CD4-positive, alpha-beta T cell treated with Interleukin-12 subunit alpha and Interleukin-12 subunit beta, for 1 hour (primary cell): ENCODE results near the gene TUBB1.

Experiments used
- DNase-seq: peaks from one replicate; pipeline ENCODE4 v3.0.0-alpha.2; 2020

TUBB1 gene

DNA sequence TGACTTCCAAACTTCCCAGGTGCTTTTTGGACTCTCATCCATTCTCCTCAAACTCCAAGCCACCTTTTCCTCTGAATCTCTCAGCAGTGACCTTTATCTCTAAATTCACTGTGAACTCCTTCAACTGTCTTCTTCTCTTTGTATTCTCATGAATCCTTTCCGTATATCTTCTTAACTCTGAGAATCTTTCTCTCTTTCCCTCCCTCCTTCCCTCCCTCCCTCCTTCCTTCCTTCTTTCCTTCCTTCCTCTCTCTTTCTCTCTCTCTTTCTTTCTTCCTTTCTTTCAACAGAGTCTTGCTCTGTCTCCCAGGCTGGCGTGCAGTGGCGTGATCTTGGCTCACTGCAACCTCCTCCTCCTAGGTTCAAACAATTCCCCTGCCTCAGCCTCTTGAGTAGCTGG lies 27.6 kb downstream of the TUBB1 start:
- no peak for DNase-seq

DNA sequence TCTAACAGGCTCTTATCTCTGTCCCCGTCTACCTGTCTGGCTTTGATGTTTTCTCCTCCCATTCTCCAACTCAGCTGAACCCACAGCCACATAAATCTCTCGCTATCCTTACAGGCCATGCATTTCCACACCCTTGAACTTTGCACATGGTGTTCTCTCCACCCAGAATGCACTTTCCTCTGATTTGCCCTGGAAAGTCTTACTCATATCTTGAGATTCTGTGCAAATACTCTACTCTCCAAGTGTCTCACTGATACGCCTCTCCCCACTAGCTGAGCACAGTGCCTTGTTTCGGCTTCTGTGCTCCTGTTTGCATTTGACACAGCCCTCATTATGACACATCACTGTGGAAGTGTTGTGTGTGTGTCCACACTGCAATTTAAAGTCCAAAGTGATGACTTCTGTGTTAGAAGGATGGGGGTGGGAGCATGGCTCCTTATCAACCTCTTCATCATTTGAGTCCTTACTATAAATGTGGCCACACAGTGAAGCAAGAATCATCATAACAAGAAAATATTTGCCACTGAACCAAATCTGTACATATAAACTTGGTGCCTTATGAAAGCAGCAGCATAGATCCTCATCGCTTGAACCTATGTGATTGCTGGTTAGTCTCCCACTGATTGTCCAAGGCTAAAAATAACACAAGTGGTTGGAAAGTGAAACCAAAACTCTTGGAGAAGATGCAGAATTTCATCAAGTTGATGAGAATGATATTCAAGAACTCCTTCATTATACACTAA lies 28.9 kb downstream of the TUBB1 start:
- no peak for DNase-seq

DNA sequence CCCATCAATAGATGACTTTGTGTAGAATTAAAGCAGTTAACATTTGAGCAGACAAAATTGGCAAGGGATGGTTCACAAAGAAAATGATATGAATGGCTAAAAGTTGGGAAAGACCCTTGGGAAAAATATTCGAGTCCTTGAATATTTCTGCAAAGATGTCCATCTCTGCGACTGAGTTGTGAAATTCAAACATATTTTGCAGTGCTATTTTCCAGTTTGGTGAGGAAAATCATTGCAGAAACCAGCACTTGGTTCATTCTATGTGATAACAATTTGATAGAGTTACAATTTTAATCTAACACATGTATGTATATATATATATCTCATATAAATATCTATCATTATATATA lies 29.4 kb downstream of the TUBB1 start:
- no peak for DNase-seq

DNA sequence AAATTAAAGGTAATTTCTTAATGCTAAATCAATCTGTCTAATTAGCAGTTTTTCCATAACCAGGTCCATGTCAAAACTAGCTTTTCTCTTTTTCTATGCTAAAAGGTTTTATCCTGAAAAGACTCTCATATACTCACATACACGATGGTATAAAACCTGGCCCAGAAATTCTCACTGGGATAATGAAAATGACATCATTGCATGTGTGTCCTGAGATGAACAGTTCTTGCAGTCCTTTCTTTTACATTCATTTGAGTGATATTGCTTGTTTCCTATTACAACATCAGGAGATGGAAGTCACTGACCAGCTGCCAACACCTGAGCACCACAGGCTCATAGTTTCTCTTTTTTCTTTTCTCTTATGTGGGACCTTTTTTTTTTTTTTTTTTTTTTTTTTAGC lies 31.2 kb downstream of the TUBB1 start:
- no peak for DNase-seq

DNA sequence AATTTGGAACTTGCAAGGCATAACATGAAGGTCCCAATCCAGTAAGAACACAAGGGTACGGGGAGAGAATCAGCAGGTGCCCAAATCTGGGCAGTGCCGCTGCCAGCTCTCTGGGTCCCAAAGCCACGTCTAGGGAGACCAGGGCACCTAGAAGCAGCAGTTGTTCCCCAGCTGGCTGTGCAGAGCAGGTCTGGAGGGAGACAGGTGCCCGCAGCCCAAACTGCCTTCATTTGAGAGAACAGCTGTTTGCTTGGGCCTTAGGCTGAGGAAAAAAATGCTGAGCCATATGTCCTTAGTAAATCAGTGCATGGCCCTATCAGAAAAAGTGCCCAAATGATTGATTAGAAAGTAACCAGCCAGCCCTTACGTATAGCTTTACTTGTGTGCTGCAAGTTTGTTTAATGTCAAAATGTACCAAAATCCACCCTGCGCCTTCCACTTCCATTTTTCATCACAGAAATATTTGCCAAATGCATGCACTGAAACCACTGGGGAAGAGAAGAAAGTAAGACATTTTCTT lies 32.5 kb downstream of the TUBB1 start:
- no peak for DNase-seq

DNA sequence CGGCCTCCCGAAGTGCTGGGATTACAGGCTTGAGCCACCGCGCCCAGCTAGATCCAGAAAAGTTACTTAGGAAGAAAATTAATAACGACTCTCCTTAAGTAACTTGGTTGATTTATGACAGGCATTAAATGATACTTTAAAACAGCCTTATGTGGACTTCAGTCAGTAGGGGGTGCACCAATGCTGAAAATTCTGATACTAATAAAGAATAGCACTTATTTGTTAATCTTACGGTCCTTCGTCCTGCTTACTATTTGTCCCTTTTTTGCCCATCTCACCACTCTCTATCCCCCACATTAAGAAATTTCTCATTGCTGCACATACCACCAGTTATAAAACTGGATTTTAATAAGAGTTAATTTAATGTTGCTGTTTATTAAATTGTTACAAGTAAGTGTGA lies 36.1 kb downstream of the TUBB1 start:
- DNase-seq = peak; percentile 48

DNA sequence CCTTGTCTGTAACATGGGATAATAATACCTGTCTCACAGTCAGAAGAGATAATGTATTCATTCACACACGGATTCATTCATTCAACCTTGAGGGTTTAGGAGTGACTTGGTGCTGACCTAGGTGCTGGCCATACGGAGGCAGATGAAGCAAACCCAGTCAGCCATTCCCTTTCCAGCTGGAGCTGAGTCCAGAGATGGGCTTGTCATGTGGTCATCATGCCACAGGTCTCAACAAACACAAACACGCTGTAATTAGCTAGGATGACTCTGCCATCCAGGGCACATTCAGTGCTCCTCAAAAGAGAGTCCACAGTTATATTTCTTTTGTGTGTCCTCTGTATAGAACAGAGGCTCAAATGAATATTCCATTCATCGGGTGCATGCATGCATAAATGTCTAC lies 42.9 kb downstream of the TUBB1 start:
- no peak for DNase-seq

DNA sequence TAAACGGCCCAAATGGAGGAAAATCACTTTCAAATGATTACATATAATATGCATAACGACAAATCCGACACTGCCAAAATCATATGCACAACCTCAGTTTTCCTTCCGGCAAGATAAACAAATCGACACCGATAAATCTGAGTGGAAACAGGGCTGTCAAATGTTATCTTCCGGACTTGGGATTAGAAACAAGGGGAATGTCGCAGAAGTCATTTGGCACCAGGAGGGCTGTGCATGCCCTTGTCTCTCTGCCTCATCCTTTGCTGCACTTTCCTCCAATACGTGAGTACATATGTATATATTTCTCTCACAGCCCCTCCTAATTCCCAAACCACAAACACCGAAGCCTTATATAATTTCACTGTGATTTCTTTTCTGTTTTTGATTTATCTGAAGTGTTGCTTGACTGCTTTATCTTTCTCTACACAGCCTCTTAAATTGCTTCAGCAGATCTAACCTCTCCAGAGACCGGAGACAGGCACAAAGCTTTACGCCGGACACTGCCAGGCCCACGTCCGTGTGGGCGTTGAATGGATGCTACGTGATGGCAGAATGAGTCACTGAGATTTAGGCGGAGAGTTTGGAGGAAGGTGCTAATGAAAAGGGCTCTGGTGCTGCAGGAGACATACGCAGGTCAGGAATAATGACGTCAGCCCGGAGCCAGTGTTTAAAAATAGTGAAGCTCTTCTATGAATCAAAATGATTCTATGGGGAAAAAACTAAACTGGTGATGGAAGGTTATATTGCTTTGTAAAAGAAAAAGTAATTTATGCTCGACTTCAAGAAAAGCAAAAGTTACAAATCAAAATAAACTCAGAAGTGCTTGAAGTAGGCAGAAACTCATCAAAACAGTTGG lies 44.4 kb downstream of the TUBB1 start:
- no peak for DNase-seq

DNA sequence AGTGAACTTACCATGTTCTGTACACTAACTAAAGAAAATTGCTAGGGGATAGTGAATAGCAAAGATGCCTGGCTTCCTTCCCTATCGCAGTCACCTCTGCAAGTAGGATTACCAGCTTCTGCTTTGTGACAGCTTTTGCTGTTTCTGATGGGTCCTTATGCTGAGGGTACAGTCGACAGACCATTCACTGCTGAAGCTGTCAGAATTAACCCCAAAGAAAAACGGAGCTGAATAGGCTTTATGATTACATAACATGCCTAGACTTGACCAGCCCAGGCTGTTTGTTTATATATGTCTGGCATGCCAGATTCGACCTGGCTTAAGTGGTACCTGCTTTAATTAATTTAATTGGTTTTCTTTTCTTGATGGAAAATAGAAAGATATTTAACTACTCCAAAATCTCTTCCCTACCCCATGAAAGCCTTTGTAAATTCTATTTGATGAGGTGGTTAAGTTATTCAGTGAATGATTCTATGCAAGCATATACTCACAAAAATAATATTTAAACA lies 45.0 kb downstream of the TUBB1 start:
- DNase-seq = no peak

DNA sequence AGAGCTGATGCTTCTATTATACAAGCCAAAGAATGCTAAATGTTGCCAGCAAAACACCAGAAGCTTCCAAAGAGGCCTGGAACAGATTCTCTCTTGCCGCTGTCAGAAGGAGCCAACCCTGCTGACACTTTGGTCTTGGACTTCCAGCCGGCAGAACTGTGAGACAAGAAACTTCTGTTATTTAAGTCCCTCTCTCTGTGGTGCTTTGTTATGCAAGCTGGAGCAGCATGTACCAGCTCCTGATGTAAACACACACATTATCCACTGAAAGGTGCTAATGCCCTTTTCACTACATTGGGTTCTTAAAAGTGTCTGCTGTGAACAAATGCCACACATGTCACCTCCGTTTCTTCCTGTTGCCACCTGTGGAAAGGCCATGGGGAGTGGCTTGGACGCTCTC lies 49.3 kb downstream of the TUBB1 start:
- DNase-seq = no peak

DNA sequence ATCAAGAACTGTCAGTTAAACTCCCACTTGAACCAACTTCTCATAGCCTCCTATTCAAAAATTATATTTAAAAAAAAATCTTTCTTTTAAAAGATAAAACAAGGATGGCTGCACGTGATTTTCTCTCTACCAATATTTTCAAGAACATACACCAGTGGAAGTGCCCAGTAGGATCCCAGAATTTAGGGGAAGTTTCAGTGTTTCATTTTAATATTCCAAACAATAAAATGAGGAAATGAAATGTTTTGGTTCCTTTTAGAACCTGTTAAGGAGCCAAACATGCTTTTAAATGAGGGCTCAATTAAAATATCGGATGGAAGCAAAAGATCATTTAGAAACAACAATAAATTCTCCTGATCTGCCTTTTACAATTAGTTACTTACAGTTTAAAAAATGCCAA lies 49.8 kb downstream of the TUBB1 start:
- no peak for DNase-seq

DNA sequence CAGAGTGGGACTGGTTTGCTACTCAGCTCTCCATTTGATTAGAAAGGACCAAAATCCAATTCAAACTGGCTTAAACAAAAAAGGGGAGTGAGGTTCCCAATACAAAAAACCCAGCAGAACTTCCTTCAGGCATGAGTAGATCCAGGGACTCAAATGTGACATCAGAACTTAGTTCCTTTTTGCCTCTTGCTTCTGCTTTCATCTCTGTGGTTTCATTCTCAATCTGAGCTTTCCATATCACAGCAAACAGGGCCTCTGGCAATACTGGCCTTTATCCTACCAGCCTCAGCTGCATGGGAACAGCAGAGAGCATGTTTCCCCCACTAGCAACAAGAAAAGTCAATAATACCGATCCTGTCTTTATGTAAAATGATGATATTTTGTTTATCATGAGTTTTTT lies 52.0 kb downstream of the TUBB1 start:
- no peak for DNase-seq

DNA sequence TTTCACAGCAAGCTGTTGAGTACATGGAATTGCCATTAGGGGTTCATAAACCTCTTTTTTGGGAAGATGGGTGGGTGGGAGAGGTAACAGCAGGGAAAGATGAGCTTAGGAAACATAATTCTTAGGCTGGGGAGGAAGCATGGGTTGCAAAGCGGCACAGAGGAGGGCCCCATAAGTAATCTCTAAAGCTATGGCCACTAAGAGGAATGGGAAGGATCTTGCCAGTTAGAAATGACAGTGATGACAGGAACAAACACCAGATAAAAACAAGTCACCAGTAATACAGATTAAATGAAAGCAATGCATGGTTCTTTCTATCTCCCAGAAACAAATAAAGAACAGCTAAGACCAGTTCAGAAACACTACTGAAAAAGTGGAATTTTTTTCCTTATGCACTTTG lies 54.4 kb downstream of the TUBB1 start:
- DNase-seq = no peak

DNA sequence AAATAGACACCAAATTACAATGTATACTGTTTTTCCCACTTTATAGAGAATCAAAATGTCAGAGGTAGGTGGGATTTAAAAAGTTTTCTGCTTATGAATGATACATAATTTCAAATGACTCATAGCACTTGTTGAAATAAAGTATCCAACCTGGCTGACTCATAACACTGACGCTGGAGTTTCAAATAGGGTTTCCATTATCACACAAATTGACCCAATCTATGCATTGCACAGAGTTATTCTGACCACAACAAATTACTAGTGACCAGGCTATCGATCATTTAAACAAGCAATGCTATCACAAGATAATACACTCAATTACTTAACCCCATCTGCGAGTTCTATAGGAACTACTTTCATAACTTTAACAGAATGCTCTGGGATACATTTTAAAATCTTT lies 55.2 kb downstream of the TUBB1 start:
- no peak for DNase-seq

DNA sequence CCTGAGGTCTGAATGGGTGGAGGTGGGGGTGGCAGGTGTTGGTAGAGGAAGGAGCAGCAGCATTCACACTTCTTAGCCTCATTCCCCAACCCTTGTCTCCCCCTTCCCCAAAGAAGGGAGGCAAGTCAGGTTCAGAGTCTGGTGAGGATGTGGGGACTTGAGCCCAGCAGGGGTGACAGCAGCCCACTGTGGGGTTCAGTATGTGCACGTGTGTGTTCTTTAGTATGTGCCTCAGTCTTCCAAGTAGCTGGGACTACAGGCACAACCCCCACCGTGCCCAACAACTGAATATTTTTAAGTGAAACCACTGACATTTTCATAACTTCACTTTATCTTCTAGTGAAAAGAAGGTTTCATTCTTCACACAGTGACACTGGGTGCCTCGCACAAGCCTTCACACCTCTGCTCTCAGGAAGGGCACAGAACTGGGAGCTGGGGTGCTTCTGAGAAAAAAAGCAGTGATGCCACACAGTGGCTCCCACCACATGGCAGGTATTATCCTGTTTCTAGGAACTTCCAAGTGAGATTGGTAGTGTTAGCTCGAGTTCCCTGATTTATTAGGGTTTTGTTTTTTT lies 56.8 kb downstream of the TUBB1 start:
- DNase-seq = no peak
